GM18861 (cell line): Measurements from ENCODE around the gene NFX1.

ENCODE experiments used
- ATAC-seq: cut with Tn5 transposase; IDR thresholded peaks from one replicate; pipeline ENCODE4 v1.9.1; 2021; ENCODE audit not compliant: unreplicated experiment

The NFX1 gene

DNA sequence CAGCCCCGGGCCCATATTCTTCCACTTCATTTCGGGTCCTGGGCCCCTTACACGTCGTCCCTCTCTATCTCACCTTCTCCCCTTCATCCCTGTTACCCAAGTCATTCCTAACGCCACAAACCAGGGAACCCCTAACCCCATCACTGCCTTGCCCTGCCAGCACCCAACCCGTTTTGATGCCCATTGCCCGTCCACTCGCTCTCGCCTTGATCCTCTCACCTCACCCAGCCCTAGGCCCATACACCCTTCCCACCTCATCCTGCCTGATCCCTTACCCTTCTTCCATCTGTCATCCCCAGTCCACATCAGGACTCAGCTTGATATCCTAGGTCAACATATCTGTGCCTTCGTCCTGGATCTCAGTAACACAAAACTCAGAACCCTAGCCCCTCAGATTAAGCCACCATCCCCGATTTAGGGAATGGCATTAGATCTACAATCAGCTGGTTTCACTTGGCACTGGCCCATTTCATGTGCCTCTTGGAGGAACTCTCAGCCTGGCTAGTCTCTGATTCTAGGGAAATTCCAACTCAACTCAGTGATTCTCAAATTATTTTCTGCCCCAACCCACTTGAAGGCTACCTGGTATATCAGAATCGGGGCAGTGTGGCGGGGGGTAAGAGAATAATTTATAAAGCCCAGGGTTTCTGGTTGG, 25.0 kb upstream of the NFX1 start:
- ATAC-seq = no peak

GRCh38 chr9:33267151-33267767, 23.1 kb upstream of the NFX1 start:
- ATAC-seq = no peak

DNA sequence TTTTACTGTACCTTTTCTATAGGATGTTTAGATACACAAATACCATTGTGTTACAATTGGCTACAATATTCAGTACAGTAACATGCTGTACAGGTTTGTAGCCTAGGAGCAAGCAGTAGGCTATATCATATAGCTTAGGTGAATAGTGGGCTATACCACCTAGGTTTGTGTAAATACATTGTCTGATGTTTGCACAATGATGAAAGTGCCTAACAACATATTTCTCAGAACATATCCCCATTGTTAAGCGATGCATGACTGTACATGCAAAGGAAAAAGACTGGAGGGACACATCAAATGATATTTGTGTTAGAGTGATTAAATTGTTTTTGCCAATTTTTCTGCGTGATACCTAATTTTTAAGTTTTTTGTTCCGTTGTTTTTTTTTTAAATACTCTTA, 20.2 kb upstream of the NFX1 start:
- ATAC-seq = no peak

GRCh38 chr9:33272061-33272460, 18.3 kb upstream of the NFX1 start:
- no peak for ATAC-seq

DNA sequence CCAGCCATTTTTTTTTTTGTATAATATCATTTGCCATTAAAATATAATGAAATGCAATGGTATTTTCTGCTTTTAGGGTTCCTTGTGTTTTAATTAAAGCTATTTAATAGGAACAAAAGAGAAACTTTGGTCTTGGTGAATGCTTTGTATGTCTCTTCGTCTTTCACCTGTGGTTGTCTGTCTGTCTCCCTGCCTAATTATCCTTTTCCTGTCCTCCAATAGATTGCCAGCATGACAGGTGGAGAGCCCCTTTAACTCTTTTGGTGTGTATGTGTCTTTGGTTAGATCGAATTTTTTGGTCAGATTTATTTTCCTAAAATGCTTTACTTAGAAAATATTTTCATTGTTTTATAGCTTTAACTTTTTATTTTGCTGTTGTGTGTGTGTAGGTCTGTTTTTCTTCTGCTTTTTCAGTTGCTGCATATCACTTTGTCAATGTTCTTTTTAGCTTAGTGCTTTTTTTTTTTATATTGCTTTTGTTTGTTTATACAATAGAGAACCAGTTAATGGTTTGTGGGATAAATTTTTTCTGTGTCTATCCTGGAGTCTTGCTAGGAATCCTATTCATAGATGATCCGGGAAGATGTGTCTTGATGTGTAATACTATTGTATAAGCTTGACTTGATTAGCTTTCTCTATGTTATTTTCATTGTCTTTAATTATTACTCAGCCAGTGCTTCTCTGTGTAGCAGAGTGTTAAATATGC, 16.9 kb upstream of the NFX1 start:
- ATAC-seq = no peak

DNA sequence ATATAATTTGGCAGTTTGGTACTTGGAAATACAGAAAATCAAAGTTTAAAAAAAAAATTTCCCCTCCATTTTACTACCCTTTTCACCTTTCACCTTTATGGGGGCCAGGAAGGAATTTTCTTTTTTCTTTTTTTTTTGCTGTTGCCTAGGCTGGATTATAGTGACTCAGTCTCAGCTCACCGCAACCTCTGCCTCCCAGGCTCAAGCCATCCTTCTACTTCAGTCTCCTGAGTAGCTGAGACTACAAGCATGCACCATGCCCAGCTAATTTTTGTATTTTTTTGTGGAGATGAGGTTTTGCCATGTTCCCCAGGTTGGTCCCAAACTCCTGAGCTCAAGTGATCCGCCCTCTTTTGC, 16.4 kb upstream of the NFX1 start:
- no peak for ATAC-seq

DNA sequence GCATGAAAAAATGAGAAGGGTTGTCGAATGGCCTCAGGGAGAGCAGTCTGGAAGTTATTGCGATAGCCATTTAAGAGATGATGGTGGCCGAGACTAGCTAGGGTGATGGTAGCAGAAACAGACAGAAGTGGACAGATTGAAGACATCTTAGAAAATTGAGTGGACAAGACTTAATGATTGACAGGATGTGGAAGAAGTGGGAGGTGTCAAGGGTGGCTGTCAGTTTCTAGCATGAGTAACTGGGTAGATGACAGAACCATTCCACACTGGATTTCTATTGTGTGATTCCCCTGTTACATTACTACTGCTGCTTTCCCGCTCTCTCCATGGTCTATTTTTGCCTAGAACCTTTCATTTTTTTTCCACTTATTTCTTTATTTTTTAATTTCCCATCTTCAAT, 12.8 kb upstream of the NFX1 start:
- ATAC-seq = no peak

GRCh38 chr9:33285502-33285901, 4.8 kb upstream of the NFX1 start:
- ATAC-seq = no peak

DNA sequence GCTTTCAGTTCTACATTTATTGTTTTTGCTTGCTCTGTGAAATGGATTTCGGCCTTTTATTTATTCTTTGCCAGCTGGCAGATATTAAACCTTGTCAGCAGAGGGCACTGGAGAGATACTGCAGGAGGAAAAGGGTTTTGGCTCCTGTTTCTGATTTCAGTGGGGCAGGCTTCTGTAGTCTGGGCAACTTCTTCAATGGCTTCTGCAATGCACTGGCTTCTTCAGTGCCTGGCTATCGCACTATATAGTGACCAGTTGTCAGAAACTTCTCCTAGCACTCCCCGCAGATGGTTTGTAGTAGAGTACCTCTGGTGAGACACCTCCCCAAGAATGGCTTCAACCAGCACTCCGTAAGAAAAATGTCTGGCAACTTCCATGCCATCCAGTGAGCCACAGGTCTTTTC, 3.2 kb upstream of the NFX1 start:
- no peak for ATAC-seq

DNA sequence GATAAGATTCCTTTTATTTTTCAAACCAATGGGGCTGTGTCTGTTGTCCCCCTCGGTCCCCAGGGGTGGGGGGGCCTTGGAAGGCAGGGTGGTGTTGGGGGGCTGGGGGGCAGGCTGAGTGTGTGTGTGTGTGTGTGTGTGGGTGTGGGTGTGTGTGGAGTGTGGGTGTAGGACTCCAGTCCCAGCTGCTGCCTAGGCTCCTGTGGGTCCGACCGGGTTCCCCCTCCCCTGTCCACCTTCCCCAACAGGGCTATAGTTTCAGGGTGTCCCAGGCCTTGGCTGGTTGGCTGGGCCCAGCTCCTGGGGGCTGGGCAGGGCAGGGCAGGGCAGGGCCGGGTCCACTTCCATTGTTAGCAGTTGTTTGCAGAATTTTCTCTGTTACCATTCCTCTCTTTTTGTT, 2.1 kb upstream of the NFX1 start:
- ATAC-seq = no peak

GRCh38 chr9:33288828-33289483, 1.4 kb upstream of the NFX1 start:
- no peak for ATAC-seq

- no peak for ATAC-seq
Observed at GRCh38 chr9:33289496-33289895, 820 bp upstream of the NFX1 start.

DNA sequence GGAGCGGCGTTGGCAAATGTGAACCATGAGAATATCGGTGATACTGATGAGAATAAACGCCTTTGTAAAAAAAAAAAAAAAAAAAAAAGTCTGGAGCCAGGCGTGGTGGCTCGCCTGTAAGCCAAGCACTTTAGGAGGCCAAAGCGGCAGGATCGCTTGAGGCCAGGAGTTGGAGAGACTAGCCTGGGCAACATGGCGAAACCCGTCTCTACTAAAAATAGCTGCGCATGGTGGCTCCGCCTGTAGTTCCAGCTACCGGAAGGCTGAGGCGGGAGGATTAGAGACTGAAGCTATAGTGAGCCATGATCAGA, 425 bp upstream of the NFX1 start:
- ATAC-seq = no peak

DNA sequence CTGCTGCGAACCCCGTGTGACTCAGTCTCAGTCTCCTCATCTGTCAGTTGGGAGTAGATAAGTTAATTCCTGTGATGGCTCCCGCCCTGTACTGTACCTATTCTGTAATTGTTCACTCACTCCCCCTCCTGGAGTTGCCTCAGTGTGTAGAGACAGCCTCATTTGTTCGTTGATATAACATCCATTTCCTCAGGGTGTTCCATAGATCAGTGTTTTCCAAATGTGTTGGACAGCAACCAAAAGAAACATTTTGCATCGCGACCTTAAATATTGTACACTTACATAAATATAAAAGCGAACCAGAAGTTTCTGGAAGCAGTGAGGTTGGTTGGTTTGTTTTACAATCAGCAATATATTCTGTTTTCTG, 698 bp downstream of the NFX1 start:
- ATAC-seq = no peak

DNA sequence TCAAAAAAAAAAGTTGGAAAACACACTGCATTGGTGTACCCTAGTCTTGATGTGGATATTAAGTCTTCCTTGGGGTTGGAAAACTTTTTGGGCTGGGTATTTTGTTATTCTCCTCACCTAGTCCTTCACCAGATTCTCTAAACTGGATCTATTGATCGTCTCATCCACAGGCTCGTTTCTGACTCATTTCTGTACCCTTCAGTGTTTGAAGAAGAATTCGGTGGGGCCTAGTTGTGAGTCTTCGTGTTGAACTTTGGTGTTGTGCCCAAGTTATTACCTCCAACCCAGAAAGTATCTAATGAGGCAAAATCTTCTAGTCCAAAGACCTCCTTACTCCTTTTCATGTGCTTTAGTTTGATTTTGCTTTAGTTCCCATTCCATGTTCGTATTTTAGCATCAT, 1.6 kb downstream of the NFX1 start:
- no peak for ATAC-seq

GRCh38 chr9:33293782-33294181, 3.5 kb downstream of the NFX1 start:
- no peak for ATAC-seq

DNA sequence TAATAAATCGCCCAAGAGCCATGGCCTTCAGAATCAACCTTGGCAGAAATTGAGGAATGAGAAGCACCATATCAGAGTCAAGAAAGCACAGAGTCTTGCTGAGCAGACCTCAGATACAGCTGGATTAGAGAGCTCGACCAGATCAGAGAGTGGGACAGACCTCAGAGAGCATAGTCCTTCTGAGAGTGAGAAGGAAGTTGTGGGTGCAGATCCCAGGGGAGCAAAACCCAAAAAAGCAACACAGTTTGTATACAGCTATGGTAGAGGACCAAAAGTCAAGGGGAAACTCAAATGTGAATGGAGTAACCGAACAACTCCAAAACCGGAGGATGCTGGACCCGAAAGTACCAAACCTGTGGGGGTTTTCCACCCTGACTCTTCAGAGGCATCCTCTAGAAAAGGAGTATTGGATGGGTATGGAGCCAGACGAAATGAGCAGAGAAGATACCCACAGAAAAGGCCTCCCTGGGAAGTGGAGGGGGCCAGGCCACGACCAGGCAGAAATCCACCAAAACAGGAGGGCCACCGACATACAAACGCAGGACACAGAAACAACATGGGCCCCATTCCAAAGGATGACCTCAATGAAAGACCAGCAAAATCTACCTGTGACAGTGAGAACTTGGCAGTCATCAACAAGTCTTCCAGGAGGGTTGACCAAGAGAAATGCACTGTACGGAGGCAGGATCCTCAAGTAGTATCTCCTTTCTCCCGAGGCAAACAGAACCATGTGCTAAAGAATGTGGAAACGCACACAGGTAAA, 4.5 kb downstream of the NFX1 start:
- no peak for ATAC-seq

GRCh38 chr9:33295571-33295970, 5.3 kb downstream of the NFX1 start:
- peak; percentile 31 for ATAC-seq

DNA sequence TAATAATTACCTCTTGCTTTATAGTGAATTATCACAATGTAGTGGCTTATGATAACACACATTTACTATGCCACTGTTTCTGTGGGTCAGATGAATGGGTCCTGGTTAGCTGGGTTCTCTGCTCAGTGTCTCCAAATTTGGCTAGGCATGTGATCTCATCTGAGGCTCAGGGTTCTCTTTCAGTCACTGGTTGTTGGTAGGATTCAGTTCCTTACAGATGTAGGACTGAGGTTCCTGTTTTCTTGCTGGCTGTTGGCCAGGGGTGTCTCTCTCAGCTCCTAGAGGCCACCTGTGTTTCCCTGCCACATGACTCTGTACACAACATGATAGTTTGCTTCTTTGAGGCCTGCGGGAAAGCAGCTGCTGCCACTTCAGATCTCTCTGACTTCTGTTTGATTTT, 7.1 kb downstream of the NFX1 start:
- ATAC-seq = peak; percentile 93

DNA sequence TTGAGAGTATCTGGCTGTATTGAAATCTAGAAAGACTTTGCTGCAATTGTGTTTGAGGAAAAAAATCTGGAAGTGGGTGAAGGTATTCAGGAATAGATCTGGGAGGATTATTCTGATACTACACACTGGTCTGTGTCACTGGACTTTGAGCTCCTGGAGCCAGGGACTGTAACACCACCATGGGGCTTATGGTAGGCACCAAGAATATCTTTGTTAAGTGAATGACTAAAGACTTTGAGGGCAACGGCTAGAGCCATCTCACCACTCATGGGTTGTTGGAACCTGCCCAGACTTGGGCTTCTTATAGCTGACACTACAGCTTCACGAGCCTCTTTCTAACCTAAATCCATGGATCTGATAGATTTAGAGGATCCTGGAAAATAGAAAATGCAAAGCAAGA, 10.2 kb downstream of the NFX1 start:
- no peak for ATAC-seq

DNA sequence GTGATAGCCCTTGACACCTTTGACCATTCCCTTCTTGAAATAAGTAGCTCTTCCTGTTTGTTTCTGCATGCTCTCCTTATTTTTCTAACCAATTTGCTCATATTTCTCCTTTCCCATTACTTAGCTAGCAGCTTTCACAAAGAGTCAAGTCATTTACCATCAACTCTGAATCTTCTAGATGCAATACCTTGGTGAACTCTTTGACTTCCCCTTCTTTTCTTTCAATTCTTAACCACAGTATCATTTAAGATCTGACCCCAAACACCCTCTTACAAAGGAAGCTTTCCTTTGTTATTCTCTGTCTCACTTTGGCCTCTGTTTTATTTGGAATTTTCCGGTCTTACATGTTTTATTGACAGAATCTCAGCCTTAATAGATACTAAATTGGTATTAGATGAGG, 14.0 kb downstream of the NFX1 start:
- no peak for ATAC-seq

DNA sequence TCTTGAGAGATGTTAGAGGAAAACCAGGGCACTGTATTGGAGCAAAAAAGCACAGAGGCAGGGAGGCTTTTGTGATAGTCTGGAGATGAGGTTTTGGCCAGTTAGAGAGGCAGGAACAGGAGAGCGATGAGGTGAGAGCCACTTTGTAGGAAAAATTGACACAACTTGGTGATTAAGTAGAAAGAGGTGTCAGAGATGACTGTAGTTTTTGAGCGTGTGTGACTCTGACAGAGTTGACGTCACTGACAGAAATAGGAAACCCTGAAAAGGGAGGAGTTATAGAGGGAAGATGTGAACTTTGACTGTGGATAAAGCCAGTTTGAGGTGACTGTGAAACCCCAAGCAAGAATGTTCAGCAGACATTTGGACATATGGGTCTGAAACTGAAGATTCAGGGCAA, 15.7 kb downstream of the NFX1 start:
- ATAC-seq = no peak
